ENCODE data around the gene BATF. TPM values are rescaled to one million over a fixed set of nuclear protein-coding genes. Genes with fewer than 3 reads are reported as not detected.

BATF gene
- total RNA-seq, 1 experiment from 2014 or later: not detected

DNA sequence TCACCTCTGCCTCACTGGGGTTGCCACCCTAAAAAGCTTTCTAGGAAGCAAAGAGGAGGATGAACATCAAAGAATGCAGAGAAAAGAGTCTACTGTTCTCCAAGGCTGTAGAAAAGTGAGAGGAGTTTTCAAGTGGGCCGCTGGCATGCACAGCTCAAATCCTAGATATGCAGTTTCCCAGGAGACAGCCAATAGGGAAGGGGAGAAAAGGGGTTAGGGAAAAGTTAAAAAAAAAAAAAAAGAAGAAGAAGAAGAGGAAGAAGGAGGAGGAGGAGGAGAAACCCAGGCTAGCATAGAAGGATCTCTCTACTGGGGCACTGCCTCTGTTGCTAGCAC lies 682 bp downstream of the BATF start:
- H3K27me3 ChIP-seq (ENCODE audit: control insufficient read depth, insufficient read depth, low read length): no peaks in the 10 kb centered on the region
- no peak for TF ChIP-seq POLR2AphosphoS5 (IDR thresholded peaks at IDR 0.05; ENCODE audit: low read depth, low read length)
- TF ChIP-seq, protein P1, sequence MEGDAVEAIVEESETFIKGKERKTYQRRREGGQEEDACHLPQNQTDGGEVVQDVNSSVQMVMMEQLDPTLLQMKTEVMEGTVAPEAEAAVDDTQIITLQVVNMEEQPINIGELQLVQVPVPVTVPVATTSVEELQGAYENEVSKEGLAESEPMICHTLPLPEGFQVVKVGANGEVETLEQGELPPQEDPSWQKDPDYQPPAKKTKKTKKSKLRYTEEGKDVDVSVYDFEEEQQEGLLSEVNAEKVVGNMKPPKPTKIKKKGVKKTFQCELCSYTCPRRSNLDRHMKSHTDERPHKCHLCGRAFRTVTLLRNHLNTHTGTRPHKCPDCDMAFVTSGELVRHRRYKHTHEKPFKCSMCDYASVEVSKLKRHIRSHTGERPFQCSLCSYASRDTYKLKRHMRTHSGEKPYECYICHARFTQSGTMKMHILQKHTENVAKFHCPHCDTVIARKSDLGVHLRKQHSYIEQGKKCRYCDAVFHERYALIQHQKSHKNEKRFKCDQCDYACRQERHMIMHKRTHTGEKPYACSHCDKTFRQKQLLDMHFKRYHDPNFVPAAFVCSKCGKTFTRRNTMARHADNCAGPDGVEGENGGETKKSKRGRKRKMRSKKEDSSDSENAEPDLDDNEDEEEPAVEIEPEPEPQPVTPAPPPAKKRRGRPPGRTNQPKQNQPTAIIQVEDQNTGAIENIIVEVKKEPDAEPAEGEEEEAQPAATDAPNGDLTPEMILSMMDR (IDR thresholded peaks at IDR 0.05): no peak
- TF ChIP-seq TCF7L2 (IDR thresholded peaks at IDR 0.05; ENCODE audit: low read depth, low read length): no peak
- TF ChIP-seq, protein P2, sequence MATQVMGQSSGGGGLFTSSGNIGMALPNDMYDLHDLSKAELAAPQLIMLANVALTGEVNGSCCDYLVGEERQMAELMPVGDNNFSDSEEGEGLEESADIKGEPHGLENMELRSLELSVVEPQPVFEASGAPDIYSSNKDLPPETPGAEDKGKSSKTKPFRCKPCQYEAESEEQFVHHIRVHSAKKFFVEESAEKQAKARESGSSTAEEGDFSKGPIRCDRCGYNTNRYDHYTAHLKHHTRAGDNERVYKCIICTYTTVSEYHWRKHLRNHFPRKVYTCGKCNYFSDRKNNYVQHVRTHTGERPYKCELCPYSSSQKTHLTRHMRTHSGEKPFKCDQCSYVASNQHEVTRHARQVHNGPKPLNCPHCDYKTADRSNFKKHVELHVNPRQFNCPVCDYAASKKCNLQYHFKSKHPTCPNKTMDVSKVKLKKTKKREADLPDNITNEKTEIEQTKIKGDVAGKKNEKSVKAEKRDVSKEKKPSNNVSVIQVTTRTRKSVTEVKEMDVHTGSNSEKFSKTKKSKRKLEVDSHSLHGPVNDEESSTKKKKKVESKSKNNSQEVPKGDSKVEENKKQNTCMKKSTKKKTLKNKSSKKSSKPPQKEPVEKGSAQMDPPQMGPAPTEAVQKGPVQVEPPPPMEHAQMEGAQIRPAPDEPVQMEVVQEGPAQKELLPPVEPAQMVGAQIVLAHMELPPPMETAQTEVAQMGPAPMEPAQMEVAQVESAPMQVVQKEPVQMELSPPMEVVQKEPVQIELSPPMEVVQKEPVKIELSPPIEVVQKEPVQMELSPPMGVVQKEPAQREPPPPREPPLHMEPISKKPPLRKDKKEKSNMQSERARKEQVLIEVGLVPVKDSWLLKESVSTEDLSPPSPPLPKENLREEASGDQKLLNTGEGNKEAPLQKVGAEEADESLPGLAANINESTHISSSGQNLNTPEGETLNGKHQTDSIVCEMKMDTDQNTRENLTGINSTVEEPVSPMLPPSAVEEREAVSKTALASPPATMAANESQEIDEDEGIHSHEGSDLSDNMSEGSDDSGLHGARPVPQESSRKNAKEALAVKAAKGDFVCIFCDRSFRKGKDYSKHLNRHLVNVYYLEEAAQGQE (IDR thresholded peaks at IDR 0.05; ENCODE audit: insufficient read depth in 1 of 2, low read depth in 2 of 2, low read length in 1 of 2): no peak
- TF ChIP-seq SIN3A (IDR thresholded peaks at IDR 0.05; ENCODE audit: borderline replicate concordance, insufficient read depth, low read depth, low read length): no peak
- DNase-seq (ENCODE audit: low read depth, low spot score) (no peak), ATAC-seq (no peak)
- BruUV-seq (replicated peaks): no TSS peak
- H3K4me3 ChIP-seq (ENCODE audit: low read depth in 2 of 2, low read length in 2 of 2): no peak overlapping the region
- CTCF ChIA-PET: no interaction called here
- no peaks in the 10 kb centered on the region for H3K9me3 ChIP-seq (ENCODE audit: control insufficient read depth, insufficient read depth, low read depth, low read length)
- H3K4me1 ChIP-seq (ENCODE audit: control insufficient read depth, insufficient read depth, low read length): no peaks in the 10 kb centered on the region
- intact Hi-C loops (cut with micrococcal nuclease; ENCODE audit: unreplicated experiment) (no loop called here), in situ Hi-C loops (cut with HindIII; ENCODE audit: low pct_unique_long_range_greater_than_20kb, low sequenced_read_pairs) (no loop called here)
- no peak overlapping the region for H3K27ac ChIP-seq (ENCODE audit: low read length)
- POLR2A ChIA-PET: no interaction called here
- no peaks in the 10 kb centered on the region for H3K36me3 ChIP-seq (ENCODE audit: control insufficient read depth, insufficient read depth, low read length)

DNA sequence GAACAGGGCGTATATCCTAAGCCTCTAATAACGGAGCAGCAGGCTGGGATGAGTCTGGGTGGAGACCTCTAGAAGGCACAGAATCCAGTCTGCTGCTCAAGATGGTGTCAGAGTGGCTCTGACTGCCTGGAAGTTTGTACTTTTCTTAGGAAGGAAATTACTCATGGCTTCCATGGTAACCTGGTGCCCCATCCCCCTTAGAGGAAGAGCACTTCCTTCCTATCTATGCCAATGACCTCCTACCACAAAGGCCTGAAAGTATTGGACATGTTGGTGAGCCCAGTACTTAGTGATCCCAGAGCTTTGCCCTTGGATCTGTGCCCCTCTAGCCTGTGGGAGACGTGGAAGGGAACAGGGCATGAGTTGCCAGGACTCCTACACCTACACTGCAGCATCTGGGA lies 1.5 kb downstream of the BATF start:
- Histone ChIP-seq H3K4me1 (ENCODE audit: control insufficient read depth, insufficient read depth, low read length) (no peaks in the 10 kb centered on the region), H3K36me3 (ENCODE audit: control insufficient read depth, insufficient read depth, low read length) (no peaks in the 10 kb centered on the region), H3K4me3 (ENCODE audit: low read depth in 2 of 2, low read length in 2 of 2) (no peak overlapping the region), H3K27me3 (ENCODE audit: control insufficient read depth, insufficient read depth, low read length) (no peaks in the 10 kb centered on the region), H3K27ac (ENCODE audit: low read length) (no peak overlapping the region), H3K9me3 (ENCODE audit: control insufficient read depth, insufficient read depth, low read depth, low read length) (no peaks in the 10 kb centered on the region)
- no peak for DNase-seq (ENCODE audit: low read depth, low spot score)
- no peak for ATAC-seq
- CTCF ChIA-PET: no interaction called here
- intact Hi-C loops (cut with micrococcal nuclease; ENCODE audit: unreplicated experiment): no loop called here
- in situ Hi-C loops (cut with HindIII; ENCODE audit: low pct_unique_long_range_greater_than_20kb, low sequenced_read_pairs): no loop called here
- no TSS peak for BruUV-seq (replicated peaks)
- TF ChIP-seq, protein P2 (IDR thresholded peaks at IDR 0.05; ENCODE audit: insufficient read depth in 1 of 2, low read depth in 2 of 2, low read length in 1 of 2): no peak
- TF ChIP-seq, protein P1 (IDR thresholded peaks at IDR 0.05): no peak
- TF ChIP-seq POLR2AphosphoS5 (IDR thresholded peaks at IDR 0.05; ENCODE audit: low read depth, low read length): no peak
- TF ChIP-seq TCF7L2 (IDR thresholded peaks at IDR 0.05; ENCODE audit: low read depth, low read length): no peak
- TF ChIP-seq SIN3A (IDR thresholded peaks at IDR 0.05; ENCODE audit: borderline replicate concordance, insufficient read depth, low read depth, low read length): no peak
- POLR2A ChIA-PET: no interaction called here
